GM12872 (cell line): ENCODE results near the gene RNF222.

ENCODE experiments used
- TF ChIP-seq, protein P1 (sequence below): IDR thresholded peaks from 3 replicates; pipeline ENCODE4 v1.5.1; 2011; ENCODE audit warnings: low read depth, mild to moderate bottlenecking, low read length, moderate library complexity; ENCODE audit not compliant: insufficient read depth

RNF222 gene

DNA sequence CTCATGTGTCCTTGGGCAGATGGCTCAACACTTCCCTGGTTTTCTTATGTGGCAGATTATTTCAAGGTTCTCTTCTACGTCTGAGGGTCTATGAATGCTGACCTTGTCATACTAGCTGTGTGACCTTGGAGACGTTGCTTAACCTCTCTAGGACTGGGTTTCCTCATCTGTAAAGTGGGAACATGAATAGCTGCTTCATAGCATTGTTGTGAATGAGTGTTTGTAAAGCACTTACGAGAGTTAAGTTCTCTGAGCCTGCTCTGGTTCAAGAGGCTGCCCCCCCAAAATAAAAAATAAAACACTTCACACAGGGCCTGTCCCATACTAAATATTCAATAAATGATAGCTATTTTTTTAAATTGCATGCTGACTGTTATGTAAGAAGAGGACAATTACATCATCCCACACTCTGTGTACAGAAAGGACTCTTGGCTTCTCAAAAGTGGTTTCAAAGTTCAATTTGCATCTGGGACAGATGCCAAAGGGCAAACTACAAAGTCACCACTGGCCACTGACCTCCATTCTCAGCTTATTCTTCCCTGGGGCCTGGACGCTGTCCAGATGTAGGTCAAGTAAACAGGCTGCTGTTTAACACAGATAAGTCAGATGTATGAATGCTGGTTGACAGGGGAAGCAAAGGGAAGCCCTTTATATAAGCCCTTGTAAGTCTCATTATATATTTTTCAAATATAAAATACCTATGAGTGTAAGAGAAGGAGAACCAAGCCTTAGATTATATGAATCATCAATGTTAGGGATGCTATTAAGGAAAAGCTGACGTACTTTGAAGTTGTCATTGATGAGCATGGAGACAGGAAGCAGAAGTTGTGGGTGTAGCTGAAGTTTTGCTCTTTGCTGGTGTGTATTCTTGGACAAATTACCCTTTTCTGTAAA is 22.7 kb upstream of the RNF222 start:
- TF ChIP-seq, protein P1, sequence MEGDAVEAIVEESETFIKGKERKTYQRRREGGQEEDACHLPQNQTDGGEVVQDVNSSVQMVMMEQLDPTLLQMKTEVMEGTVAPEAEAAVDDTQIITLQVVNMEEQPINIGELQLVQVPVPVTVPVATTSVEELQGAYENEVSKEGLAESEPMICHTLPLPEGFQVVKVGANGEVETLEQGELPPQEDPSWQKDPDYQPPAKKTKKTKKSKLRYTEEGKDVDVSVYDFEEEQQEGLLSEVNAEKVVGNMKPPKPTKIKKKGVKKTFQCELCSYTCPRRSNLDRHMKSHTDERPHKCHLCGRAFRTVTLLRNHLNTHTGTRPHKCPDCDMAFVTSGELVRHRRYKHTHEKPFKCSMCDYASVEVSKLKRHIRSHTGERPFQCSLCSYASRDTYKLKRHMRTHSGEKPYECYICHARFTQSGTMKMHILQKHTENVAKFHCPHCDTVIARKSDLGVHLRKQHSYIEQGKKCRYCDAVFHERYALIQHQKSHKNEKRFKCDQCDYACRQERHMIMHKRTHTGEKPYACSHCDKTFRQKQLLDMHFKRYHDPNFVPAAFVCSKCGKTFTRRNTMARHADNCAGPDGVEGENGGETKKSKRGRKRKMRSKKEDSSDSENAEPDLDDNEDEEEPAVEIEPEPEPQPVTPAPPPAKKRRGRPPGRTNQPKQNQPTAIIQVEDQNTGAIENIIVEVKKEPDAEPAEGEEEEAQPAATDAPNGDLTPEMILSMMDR = no peak

DNA sequence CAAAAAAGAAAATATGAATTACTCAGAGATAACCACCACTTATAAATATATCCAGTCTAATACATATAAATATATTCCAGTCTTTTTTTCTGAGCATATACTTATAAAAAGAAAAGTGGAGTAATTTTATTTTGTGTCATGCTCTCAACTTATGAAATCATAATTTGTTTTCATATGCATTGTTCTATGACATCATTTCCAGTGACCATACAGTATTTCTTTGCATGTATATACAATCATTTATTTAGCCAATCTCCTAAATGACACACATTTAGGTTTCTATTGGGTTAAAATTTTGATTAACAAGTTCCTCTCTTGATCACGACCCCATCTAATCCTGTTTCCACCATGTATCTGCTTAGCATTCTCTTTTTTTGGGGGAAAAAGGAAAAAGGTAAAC is 21.7 kb upstream of the RNF222 start:
- TF ChIP-seq, protein P1 = no peak

DNA sequence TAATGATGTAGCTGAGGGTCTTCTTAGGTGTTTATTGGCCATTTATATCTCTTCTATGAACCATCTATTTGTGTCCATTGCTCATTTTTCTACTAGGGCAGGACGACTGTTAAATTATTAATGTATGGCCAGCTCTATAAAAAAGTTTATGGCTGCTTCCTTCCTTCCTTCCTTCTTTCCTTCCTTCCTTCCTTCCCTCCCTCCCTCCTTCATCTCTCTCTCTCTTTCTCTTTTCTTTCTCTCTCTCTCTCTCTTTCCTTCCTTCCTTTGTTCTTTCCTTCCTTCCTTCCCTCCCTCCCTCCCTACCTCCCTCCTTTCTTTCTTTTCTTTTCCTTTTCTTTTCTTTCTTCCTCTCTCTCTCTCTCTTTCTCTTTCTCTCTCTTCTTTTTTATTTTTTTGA is 20.8 kb upstream of the RNF222 start:
- TF ChIP-seq, protein P1 = no peak

DNA sequence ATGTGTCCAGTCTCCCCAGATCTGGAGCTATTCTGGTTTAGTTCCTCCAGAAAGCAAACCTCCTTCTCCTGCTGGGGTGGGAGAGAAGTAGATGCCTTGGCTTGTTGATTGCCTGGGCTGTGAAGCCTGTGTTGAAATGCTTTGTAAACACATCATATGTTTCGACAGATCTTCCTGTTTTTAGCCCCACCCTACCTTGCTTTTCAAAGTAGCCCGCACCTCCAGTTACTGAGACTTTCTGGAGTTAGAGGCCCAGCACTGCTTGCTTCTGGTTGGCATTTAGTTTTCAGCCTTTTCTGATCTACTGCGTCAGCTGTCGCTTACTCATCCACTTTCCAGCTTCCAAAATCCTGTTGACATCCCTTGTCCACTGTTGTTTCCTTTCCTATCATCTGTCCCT is 20.2 kb upstream of the RNF222 start:
- TF ChIP-seq, protein P1 = no peak

DNA sequence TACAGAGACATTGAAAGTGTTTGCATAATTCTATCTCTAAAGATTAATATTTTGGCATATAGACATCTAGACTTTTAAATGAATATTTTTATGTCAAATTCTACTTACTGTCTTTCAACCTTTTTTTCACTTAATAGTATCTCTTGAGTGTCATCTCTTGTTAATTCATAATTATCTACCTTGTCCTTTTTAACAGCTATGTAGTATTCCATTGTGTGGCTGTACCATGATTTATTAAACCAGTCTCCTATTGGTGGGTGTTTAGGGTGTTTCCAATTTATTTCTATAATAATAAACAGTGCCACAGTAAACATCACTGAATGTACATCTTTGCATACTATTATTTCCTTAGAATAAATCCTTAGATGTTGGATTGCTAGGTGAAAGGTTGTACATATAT is 16.3 kb upstream of the RNF222 start:
- TF ChIP-seq, protein P1 = no peak

DNA sequence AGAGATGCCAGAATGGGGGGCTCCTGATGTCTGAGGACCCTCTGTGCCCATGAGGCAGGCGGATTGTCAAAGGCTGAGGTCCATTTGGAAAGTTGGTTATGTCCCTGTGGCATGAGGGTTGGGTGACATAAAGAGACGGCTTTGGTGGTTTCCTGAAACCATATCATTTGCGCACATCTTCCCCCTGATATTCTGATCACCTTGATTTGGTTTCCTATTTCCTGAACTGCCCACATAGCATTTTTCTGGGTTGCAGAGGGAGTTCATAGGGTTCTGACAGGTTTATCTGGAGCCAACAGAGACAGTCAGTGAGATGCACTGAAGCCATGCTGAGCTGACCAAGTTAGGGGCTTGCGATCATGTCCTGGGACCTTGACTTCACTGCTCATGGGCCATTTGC is 15.7 kb upstream of the RNF222 start:
- TF ChIP-seq, protein P1 = no peak

DNA sequence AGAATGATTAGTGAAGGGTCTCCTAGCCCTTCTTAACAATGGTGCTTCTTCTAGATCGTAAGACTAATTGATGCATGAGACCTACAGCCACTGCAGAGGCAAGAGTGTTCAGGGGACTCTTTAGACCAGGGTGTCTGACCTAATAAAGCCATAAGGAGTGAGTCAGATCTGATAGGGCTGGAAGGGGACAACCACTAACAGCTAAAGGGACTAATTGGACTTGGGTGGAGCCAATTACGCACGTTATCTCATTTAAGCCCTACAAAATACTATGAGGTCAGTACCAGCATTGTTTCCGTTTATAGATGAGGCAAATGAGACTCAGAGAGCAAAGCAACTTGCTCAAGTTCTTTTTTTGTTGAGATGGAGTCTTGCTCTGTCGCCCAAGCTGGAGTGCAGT is 14.5 kb upstream of the RNF222 start:
- TF ChIP-seq, protein P1 = no peak

DNA sequence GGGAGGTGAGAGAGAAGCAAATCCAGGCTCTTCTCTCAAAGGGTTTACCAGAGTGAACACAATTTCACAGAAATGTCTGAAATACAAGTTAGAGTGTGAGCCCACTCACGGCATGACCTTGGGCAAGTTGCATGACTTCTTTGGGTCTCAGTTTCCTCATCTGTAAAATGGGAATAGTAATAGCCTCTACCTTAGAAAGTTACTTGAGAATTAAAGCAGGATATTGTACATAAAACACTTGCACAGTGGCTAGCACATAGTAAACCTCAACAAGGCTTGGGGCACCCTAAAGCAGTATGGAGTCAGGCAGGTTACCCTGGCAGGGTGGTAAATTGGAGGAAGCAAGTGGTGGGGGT is 13.2 kb upstream of the RNF222 start:
- TF ChIP-seq, protein P1 = no peak
